Measurements from ENCODE around the gene ARAP3. TPM values are rescaled to one million over a fixed set of nuclear protein-coding genes. Genes with fewer than 3 reads are reported as not detected.

Gene ARAP3
- total and polyA plus RNA-seq, 9 of the 15 experiments (the other 6 are each of a cell fraction or from before 2014, with no cell fraction given), result 0.83 to 25.7 (median 6.4) TPM

DNA sequence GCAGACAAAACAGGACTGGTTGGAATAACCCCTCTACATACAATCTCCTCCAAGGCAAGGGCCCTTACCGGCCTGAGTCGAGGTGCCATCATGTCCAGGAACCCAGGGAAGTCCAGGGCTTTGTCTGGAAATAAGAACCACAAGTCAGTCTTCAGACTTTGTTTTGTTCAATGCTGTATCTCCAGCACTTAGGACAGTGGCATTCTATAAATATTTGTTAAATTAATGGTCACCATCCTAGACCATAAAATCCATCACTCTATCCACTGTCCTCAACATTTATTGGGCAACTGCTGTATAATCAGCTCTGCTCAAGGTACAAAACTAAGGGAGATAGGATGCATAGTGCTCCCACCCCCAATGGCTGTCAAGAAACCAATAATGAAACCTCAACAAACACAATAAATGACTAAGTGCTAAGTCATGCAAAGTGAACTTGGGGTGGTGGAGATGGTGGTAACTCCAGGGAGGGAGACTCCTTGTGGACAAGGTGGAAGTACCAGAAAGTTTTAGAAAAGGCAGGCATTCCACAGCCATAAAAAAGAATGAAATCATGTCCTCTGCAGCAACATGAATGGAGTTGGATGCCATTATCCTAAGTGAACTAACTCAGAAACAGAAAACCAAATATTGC lies 40.3 kb downstream of the ARAP3 start (continued):
- TF ChIP-seq, protein P1, sequence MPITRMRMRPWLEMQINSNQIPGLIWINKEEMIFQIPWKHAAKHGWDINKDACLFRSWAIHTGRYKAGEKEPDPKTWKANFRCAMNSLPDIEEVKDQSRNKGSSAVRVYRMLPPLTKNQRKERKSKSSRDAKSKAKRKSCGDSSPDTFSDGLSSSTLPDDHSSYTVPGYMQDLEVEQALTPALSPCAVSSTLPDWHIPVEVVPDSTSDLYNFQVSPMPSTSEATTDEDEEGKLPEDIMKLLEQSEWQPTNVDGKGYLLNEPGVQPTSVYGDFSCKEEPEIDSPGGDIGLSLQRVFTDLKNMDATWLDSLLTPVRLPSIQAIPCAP (CRISPR knock-in tag; IDR thresholded peaks at IDR 0.05; ENCODE audit: borderline replicate concordance), result no peak
- TF ChIP-seq, protein P2, sequence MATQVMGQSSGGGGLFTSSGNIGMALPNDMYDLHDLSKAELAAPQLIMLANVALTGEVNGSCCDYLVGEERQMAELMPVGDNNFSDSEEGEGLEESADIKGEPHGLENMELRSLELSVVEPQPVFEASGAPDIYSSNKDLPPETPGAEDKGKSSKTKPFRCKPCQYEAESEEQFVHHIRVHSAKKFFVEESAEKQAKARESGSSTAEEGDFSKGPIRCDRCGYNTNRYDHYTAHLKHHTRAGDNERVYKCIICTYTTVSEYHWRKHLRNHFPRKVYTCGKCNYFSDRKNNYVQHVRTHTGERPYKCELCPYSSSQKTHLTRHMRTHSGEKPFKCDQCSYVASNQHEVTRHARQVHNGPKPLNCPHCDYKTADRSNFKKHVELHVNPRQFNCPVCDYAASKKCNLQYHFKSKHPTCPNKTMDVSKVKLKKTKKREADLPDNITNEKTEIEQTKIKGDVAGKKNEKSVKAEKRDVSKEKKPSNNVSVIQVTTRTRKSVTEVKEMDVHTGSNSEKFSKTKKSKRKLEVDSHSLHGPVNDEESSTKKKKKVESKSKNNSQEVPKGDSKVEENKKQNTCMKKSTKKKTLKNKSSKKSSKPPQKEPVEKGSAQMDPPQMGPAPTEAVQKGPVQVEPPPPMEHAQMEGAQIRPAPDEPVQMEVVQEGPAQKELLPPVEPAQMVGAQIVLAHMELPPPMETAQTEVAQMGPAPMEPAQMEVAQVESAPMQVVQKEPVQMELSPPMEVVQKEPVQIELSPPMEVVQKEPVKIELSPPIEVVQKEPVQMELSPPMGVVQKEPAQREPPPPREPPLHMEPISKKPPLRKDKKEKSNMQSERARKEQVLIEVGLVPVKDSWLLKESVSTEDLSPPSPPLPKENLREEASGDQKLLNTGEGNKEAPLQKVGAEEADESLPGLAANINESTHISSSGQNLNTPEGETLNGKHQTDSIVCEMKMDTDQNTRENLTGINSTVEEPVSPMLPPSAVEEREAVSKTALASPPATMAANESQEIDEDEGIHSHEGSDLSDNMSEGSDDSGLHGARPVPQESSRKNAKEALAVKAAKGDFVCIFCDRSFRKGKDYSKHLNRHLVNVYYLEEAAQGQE (IDR thresholded peaks at IDR 0.05; ENCODE audit: borderline replicate concordance), result peak; percentile 62
- TF ChIP-seq, protein P2 (CRISPR knock-in tag; IDR thresholded peaks at IDR 0.05; ENCODE audit: low read depth), result no peak
- TF ChIP-seq HNRNPLL (IDR thresholded peaks at IDR 0.05; ENCODE audit: low read depth, low read length, poor library complexity, severe bottlenecking) (no peak), MYNN (IDR thresholded peaks at IDR 0.05) (no peak), MYNN (CRISPR knock-in tag; IDR thresholded peaks at IDR 0.05) (no peak), ZNF696 (CRISPR knock-in tag; conservative IDR thresholded peaks at IDR 0.05) (no peak), HIVEP1 (CRISPR knock-in tag; IDR thresholded peaks at IDR 0.05) (no peak), PYGO2 (tag; IDR thresholded peaks at IDR 0.05) (no peak), ELF1 (tag; IDR thresholded peaks at IDR 0.05) (no peak), ZKSCAN8 (CRISPR knock-in tag; IDR thresholded peaks at IDR 0.05) (no peak), SMARCA4 (IDR thresholded peaks at IDR 0.05) (peak; percentile 54; the same call in 1 of the 2 replicates), ZNF830 (CRISPR knock-in tag; IDR thresholded peaks at IDR 0.05) (no peak)
- TF ChIP-seq, protein P3, sequence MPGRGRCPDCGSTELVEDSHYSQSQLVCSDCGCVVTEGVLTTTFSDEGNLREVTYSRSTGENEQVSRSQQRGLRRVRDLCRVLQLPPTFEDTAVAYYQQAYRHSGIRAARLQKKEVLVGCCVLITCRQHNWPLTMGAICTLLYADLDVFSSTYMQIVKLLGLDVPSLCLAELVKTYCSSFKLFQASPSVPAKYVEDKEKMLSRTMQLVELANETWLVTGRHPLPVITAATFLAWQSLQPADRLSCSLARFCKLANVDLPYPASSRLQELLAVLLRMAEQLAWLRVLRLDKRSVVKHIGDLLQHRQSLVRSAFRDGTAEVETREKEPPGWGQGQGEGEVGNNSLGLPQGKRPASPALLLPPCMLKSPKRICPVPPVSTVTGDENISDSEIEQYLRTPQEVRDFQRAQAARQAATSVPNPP (IDR thresholded peaks at IDR 0.05; ENCODE audit: borderline replicate concordance, insufficient read depth, insufficient read length), result no peak
- TF ChIP-seq, protein P4, sequence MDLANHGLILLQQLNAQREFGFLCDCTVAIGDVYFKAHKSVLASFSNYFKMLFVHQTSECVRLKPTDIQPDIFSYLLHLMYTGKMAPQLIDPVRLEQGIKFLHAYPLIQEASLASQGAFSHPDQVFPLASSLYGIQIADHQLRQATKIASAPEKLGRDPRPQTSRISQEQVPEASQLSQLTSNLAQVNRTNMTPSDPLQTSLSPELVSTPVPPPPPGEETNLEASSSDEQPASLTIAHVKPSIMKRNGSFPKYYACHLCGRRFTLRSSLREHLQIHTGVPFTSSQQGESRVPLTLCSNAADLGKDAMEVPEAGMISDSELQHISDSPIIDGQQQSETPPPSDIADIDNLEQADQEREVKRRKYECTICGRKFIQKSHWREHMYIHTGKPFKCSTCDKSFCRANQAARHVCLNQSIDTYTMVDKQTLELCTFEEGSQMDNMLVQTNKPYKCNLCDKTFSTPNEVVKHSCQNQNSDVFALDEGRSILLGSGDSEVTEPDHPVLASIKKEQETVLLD (IDR thresholded peaks at IDR 0.05), result no peak
- TF ChIP-seq, protein P5, sequence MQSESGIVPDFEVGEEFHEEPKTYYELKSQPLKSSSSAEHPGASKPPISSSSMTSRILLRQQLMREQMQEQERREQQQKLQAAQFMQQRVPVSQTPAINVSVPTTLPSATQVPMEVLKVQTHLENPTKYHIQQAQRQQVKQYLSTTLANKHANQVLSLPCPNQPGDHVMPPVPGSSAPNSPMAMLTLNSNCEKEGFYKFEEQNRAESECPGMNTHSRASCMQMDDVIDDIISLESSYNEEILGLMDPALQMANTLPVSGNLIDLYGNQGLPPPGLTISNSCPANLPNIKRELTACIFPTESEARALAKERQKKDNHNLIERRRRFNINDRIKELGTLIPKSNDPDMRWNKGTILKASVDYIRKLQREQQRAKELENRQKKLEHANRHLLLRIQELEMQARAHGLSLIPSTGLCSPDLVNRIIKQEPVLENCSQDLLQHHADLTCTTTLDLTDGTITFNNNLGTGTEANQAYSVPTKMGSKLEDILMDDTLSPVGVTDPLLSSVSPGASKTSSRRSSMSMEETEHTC (IDR thresholded peaks at IDR 0.05), result no peak

Measured in K562 (cell line).